Jurkat, Clone E6-1 (cell line): ENCODE results near the gene TNIK. TPM values are rescaled to one million over a fixed set of nuclear protein-coding genes. Genes with fewer than 3 reads are reported as not detected.

ENCODE experiments used
- DNase-seq: peaks from one replicate; pipeline ENCODE4 v3.0.0-alpha.2; 2011; ENCODE audit warnings: low read depth, low spot score
- H3K4me3 ChIP-seq: 2 replicates; pipeline ENCODE4 v1.5.1; 2011; ENCODE audit warnings: mild to moderate bottlenecking, low read length, control low read depth, moderate library complexity
- polyA plus RNA-seq: library from polyadenylated mRNA; unstranded; fragments of >200 nt; gene quantifications from one replicate; pipeline ENCODE4 v1.2.1, GENCODE V29; 2012; ENCODE audit warnings: missing spikeins; ENCODE audit not compliant: insufficient read length, insufficient read depth

TNIK gene
- 9.5 TPM for polyA plus RNA-seq

DNA sequence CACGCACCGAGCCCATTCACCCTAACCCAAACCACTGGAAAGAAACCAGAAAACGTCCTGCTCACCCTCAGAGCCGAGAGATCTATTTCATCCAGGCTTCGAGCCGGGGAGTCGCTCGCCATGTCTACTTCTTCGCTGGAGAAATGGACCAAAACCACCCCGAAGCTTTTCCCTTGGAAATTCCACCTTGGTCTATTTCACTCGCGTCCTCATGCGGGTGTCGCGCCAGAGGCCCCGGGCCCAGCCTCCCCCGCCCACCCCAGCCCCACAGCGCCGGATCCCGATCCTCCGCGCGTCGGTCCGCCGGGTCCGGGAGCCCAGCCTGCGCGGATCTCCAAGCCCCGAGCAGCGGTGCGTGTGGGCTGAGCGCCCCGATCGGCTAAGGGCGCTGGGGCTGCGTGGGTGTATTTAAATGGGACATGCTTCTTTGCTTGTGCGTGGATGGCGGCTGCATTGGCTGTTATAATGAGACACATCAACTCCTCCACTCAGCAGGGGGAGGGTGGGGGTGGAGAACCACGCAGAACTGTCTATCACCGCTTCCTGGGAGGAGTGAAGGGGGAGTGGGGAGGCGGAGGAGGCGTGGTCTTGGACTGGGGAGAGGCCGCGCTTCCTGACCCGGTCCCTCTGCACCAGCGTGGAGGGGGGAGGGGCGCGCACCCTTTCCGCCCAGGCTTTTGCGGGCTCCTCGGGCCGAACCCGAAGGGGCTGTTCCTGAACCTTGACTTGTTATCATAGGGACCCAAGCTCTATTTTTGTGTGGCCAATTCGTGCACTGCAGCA, at the start of gene TNIK:
Gene TNIK (minus strand): TSS at position 464 of the 783 bp plus-strand sequence. CDS start 342 bp downstream, at position 122.
- H3K4me3 ChIP-seq, result peak within 1 kb of the TSS; percentile 66
- peak; percentile 83 for DNase-seq

DNA sequence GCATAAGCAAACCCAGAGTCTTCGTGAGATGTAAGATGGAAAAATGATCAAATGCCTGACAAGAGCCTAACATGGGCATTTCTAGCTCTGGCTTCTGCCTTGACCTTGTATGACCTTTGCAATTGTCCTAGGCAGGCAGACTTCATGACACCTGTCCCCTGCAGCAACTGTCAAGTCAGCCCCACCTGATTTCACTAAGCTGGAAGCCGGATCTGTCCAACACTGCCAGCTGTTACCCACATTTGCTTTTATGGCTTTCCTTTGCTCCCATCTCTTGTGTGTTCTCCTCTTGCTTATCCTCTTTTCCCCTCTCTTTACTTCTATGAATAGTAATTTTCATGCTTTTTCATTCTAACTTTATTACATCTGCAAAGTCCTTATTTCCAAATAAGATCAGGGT, 48.5 kb upstream of the TNIK start:
- no peak for DNase-seq

DNA sequence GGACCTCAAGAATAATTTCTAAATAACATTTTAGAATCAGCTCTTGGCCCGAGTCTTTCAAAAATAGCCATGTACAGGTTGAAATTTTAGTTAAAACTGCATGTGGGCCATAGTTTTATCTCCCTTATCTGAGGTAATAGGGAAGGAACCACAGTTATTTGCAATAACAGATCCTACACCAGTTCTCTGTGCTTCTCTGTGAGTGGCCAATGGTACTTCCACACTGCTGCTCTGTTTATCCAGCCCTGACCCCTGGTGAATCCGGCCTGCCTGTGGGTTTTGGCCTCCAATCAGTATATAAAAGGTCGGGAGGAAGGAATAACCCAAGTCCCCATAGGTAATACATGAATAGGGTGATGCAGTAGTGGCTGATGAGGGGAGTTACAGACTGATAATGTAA, 48.0 kb upstream of the TNIK start:
- H3K4me3 ChIP-seq, result no peak overlapping the region
- no peak for DNase-seq

More for the DNA sequence above, 48.5 kb upstream of the TNIK start:
- no peak overlapping the region for H3K4me3 ChIP-seq

GRCh38 chr3:171506743-171507319, 46.6 kb upstream of the TNIK start:
- no peak for DNase-seq
- no peak overlapping the region for H3K4me3 ChIP-seq

GRCh38 chr3:171505822-171506333, 45.7 kb upstream of the TNIK start:
- no peak overlapping the region for H3K4me3 ChIP-seq
- no peak for DNase-seq

DNA sequence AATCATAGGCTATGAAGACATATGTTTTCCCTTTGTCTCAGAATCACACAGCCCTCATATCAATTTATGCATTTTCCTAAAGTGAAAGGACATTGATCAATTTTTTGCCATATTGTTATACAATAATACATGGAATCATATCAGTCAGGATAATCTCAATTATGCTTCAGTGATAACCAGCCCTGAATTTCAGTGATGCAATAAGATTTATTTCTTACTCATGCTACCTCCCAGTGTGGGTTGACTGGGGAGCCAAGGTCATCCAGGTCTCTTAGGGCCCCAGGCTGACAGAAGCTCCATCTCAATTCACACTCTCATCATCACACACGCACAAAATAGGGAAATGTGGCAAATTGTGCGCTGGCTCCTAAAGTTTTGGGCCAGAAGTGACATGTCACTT, 44.2 kb upstream of the TNIK start:
- no peak overlapping the region for H3K4me3 ChIP-seq
- DNase-seq, result no peak

- no peak for DNase-seq
- H3K4me3 ChIP-seq, result no peak overlapping the region
These were observed 43.6 kb upstream of the TNIK start for GRCh38 chr3:171503817-171504216.

DNA sequence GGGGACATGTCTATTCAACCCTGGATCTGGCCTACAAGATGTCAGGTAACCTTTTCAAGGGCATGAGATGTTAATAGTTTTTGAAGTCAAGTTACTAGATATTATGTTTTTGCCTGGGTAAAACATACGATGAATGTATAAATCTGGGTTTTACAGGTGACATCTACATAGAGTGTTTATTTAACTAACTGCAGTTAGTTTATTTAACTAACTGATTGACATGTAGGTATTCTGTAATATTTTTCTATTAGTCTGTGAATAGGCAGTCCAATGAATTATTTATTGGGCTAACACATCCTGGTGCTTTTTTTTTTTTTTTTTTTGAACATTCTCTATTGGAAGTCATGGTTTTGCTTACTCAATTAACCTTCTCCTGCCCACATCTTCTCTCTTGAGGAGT, 38.7 kb upstream of the TNIK start:
- DNase-seq, result no peak
- no peak overlapping the region for H3K4me3 ChIP-seq

DNA sequence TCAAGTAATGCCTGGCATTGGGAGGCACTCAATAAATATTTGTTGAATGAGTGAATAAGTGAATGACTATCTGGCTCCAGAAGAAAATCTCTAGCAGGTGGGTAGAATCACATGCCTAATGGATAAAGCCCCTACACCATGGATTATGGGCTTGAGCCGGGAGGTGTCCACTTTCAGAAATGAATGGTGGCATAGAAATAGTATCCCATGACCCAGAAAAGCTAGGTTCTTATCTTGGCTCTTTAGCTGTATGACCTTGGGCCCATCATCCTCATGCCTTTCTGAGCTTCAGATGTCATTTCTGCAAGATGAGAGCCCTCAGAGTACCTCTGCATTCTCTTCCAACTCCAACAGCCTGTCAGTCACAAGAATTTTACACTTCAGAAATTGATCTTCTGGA, 37.3 kb upstream of the TNIK start:
- no peak for DNase-seq
- no peak overlapping the region for H3K4me3 ChIP-seq

DNA sequence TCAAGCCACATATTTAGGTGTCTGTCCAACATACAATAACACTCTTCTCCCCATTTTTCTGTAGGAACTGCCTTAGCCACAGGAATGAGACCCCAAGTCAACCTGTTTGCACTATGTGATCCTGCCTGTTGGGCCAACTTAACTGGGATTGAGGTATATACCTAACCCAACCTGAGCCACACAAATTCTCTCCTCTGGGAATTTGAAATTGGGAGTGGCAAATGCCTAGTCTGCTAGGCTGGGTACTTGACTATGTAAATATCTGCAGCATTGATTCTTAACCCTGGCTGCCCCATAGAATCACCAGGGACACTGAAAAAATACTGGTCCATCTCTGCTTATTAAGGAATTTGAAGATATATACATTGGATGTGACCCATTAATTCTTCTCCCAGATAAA, 35.2 kb upstream of the TNIK start:
- H3K4me3 ChIP-seq, result no peak overlapping the region
- no peak for DNase-seq

GRCh38 chr3:171494457-171495109, 34.4 kb upstream of the TNIK start:
- DNase-seq, result peak; percentile 84
- H3K4me3 ChIP-seq, result no peak overlapping the region

- H3K4me3 ChIP-seq, result no peak overlapping the region; the same call in 1 of the 2 replicates
- peak; percentile 12 for DNase-seq
These were observed 31.2 kb upstream of the TNIK start for GRCh38 chr3:171491361-171491760.

DNA sequence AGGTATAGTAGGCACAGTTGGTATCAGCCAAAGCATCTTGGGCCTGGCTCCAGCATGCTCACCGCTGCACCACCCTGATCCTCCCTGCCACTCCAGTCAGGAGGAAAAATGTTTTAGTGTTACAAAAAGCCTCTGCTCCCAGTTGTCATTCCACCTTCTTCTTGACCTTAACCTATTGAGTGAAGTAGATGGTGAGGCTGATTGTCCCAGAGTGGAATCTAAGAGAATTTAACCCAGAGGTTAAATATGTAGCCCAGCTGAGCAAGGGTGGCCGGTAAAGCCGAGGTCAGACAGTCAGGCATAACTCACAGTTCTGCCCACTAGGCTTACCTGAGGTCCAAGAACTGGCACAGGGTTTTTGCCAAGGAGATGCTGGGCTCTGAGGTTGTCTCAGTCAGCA, 30.7 kb upstream of the TNIK start:
- H3K4me3 ChIP-seq, result no peak overlapping the region
- no peak for DNase-seq

GRCh38 chr3:171489348-171489747, 29.1 kb upstream of the TNIK start:
- DNase-seq, result no peak
- H3K4me3 ChIP-seq, result no peak overlapping the region

GRCh38 chr3:171488479-171488878, 28.3 kb upstream of the TNIK start:
- no peak overlapping the region for H3K4me3 ChIP-seq
- no peak for DNase-seq

- no peak for DNase-seq
- H3K4me3 ChIP-seq, result no peak overlapping the region
These were observed 27.2 kb upstream of the TNIK start for GRCh38 chr3:171487382-171487781.

DNA sequence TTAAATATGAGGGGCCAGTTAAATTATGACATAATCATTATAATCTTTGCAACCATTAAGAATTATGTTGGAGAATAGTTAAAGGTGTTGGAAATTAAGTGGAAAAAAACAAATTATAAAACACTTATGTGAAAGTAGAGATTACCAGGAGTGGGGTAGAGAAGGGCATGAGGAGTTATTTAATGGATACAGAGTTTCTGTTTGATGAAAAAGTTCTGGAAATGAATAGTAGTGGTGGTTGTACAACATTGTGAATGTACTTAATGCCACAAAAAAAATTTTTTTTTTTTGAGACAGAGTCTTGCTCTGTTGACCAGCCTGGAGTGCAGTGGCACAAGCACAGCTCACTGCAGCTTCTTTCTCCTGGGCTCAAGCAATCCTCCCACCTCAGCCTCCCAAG, 25.1 kb upstream of the TNIK start:
- DNase-seq, result no peak
- H3K4me3 ChIP-seq, result no peak overlapping the region

DNA sequence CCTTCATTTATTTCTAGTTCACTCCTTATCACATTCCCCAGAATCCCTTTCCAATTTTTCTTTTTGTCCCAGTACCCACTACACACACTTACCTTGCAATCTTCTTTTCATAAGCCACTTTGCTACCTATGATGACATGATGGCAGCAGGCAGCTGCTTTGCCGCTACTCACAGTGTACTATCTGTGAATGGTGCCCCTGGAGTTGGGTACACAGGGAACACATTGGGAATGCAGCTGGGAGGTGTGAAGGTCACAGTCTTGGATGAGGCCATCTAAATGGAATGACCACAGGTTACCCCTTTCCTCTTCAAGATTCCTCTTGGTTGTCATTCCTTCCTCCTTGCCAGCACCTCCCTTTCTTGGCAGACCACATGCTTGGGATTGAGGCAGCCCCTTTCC, 20.8 kb upstream of the TNIK start:
- no peak for DNase-seq
- H3K4me3 ChIP-seq, result no peak overlapping the region

GRCh38 chr3:171480526-171480925, 20.3 kb upstream of the TNIK start:
- no peak for DNase-seq
- H3K4me3 ChIP-seq, result no peak overlapping the region

GRCh38 chr3:171476532-171477102, 16.4 kb upstream of the TNIK start:
- no peak for DNase-seq
- no peak overlapping the region for H3K4me3 ChIP-seq
